Measurements from ENCODE around the gene OTOR.
A peak's percentile ranks its signal among the peaks of the same experiment; 100 is the strongest.

The OTOR gene

GRCh38 chr20:16752082-16752481 is 3.9 kb downstream of the OTOR start:
- DNase-seq = no peak

- DNase-seq = no peak
These were observed 4.7 kb downstream of the OTOR start for GRCh38 chr20:16752901-16753300.

GRCh38 chr20:16758454-16759180 is 10.5 kb downstream of the OTOR start:
- no peak for DNase-seq

- DNase-seq = no peak
These were observed 11.0 kb downstream of the OTOR start for GRCh38 chr20:16759181-16759563.

GRCh38 chr20:16760431-16761304 is 12.5 kb downstream of the OTOR start:
- no peak for DNase-seq

- DNase-seq = peak; percentile 60
These were observed 13.2 kb downstream of the OTOR start for GRCh38 chr20:16761305-16761829.

GRCh38 chr20:16764560-16764959 is 16.4 kb downstream of the OTOR start:
- no peak for DNase-seq

GRCh38 chr20:16771213-16771612 is 23.1 kb downstream of the OTOR start:
- DNase-seq = no peak

GRCh38 chr20:16775961-16776360 is 27.8 kb downstream of the OTOR start:
- no peak for DNase-seq

- DNase-seq = no peak
These were observed 29.0 kb downstream of the OTOR start for GRCh38 chr20:16777126-16777525.

GRCh38 chr20:16778159-16778558 is 30.0 kb downstream of the OTOR start:
- DNase-seq = no peak

GRCh38 chr20:16781496-16781895 is 33.3 kb downstream of the OTOR start:
- no peak for DNase-seq

GRCh38 chr20:16785226-16785625 is 37.1 kb downstream of the OTOR start:
- DNase-seq = no peak

Data from CD4-positive, alpha-beta T cell treated with Interleukin-21 for 1 hour (primary cell).